Keratinocyte (primary cell): ENCODE results near the gene SRSF8.

Experiments used
- EZH2 ChIP-seq: IDR thresholded peaks from one replicate; pipeline ENCODE4 v1.6.1; 2012; ENCODE audit warnings: inconsistent platforms, mild to moderate bottlenecking, low read length, moderate library complexity
- TF ChIP-seq, protein P1 (sequence below), 3 experiments: IDR thresholded peaks in 1 of 3; conservative IDR thresholded peaks in 1 of 3; optimal IDR thresholded peaks in 1 of 3; 2 replicates in 2 of 3; 3 replicates in 1 of 3; pipeline versions ENCODE3 to v1.5.1; 2011; ENCODE audit warnings: low read length in 3 of 3, mild to moderate bottlenecking in 3 of 3, moderate library complexity in 2 of 3, control low read depth in 1 of 3, inconsistent platforms in 1 of 3; ENCODE audit not compliant: insufficient read depth in 2 of 3; ENCODE audit errors: extremely low read depth in 1 of 3

DNA sequence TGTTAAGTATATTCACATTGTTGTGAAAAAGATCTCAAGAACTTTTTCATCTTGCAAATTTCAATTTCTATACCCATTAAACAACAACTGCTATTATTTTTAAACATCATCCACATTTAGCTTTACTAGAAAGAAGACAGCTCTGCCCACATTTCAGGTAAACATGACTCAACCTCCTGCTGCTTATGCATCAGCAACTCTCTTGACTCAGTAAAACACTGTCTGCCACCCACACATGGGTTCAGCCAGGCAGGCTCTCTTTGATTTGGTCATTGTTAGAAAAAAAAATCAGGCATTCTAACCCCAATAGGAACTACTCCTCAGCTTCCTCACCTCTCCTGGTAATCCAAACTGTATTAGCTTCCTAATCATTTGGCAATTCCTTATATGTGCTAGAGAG is 17.8 kb downstream of the SRSF8 start:
- TF ChIP-seq, protein P1, sequence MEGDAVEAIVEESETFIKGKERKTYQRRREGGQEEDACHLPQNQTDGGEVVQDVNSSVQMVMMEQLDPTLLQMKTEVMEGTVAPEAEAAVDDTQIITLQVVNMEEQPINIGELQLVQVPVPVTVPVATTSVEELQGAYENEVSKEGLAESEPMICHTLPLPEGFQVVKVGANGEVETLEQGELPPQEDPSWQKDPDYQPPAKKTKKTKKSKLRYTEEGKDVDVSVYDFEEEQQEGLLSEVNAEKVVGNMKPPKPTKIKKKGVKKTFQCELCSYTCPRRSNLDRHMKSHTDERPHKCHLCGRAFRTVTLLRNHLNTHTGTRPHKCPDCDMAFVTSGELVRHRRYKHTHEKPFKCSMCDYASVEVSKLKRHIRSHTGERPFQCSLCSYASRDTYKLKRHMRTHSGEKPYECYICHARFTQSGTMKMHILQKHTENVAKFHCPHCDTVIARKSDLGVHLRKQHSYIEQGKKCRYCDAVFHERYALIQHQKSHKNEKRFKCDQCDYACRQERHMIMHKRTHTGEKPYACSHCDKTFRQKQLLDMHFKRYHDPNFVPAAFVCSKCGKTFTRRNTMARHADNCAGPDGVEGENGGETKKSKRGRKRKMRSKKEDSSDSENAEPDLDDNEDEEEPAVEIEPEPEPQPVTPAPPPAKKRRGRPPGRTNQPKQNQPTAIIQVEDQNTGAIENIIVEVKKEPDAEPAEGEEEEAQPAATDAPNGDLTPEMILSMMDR (optimal IDR thresholded peaks at IDR 0.05 in 1 of 3, IDR thresholded peaks at IDR 0.05 in 1 of 3, conservative IDR thresholded peaks at IDR 0.05 in 1 of 3; ENCODE audit: extremely low read depth in 1 of 3, insufficient read depth in 2 of 3, low read length in 3 of 3), result no peak
- TF ChIP-seq EZH2, result no peak
